Chondrocyte (in vitro differentiated cells): Measurements from ENCODE around the gene GALM. TPM values are rescaled to one million over a fixed set of nuclear protein-coding genes. Genes with fewer than 3 reads are reported as not detected.
"Not testable (repeated sequence)": the region's sequence is repeated elsewhere in the genome, so short reads cannot be mapped to it uniquely, and the experiment has no call there.

Experiments used
- DNase-seq: peaks from one replicate; pipeline ENCODE4 v3.0.0; 2021; ENCODE audit warnings: mixed read lengths, low spot score
- H3K27ac Mint-ChIP-seq: one replicate; pipeline ENCODE4 v1.8.0; 2021; ENCODE audit warnings: mild to moderate bottlenecking, moderate library complexity, mixed read lengths; ENCODE audit not compliant: unreplicated experiment
- H3K27me3 Mint-ChIP-seq: 2 replicates; pipeline ENCODE4 v1.8.0; 2021; ENCODE audit warnings: low read depth, mixed read lengths
- H3K36me3 Mint-ChIP-seq: 2 replicates; pipeline ENCODE4 v1.8.0; 2021; ENCODE audit warnings: low read depth, mixed read lengths
- H3K4me1 Mint-ChIP-seq: 2 replicates; pipeline ENCODE4 v1.8.0; 2021; ENCODE audit warnings: low read depth, mild to moderate bottlenecking, mixed read lengths
- H3K4me3 Mint-ChIP-seq: one replicate; pipeline ENCODE4 v1.8.0; 2021; ENCODE audit warnings: mild to moderate bottlenecking, moderate library complexity, mixed read lengths; ENCODE audit not compliant: unreplicated experiment
- H3K9me3 Mint-ChIP-seq: 2 replicates; pipeline ENCODE4 v1.8.0; 2021; ENCODE audit warnings: low read depth, mixed read lengths
- CTCF ChIP-seq: fragments of 200-600 bp; sonication (generic); IDR thresholded peaks from 2 replicates; pipeline ENCODE4 v1.5.0; 2021; ENCODE audit warnings: antibody characterized with exemption, mild to moderate bottlenecking, moderate library complexity
- total RNA-seq: library from RNA; stranded (reverse); gene quantifications from 3 replicates; pipeline ENCODE4 v1.2.1, GENCODE V29; 2021

Gene GALM
- total RNA-seq, 1 donor from 2014 or later: 4.7 TPM

DNA sequence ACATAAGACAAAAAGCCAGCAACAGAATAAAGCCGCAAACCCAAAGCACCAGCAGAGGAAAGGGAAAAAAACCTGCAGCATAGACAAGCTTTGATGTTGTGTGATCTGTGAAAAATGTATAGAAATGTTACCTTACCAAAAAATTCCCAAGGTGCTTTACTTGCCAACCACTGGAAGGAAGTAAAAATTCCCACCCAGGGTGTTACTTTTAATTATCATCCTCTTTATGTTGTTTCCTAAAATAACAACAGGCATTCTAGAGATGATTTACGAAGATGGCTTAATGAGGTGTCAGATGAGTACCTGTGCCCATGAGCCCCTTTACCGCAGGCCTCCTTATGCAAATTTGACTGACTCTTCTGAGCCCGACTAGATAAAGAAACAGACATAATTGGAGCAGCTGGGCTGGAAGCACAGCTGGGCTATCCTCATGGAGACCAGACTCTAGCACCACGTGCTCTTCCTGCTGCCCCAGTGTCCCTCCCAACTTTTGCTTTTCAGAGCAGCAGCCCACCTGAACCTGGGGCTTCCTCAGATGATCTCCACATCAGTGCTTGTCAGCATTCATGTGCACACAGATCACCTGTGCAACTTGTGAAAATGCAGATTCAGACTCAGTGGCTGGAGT lies 43.8 kb downstream of the GALM start:
- Mint-ChIP-seq H3K9me3 (no peaks in the 10 kb centered on the region), H3K4me3 (no peak overlapping the region), H3K27ac (no peak overlapping the region), H3K36me3 (peaks cover 4% of the 10 kb centered on the region), H3K4me1 (no peaks in the 10 kb centered on the region), H3K27me3 (no peaks in the 10 kb centered on the region)
- TF ChIP-seq CTCF: no peak
- no peak for DNase-seq

DNA sequence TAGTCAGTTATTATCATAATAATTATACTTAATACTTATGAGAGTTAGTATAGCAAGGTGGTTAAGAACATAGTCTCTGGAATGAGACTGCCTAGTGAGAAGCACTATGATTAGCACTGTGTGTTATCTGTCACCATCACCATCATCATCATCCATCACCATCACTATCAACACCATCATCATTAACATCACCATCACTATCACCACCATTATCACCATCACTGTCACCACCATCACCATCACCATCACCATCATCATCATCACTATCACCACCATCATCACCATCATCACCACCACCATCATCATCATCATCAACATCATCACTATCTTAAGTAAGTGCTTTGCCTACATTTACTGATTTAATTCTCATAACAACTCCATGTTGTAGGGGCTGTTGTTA lies 45.6 kb downstream of the GALM start:
- DNase-seq: no peak
- Mint-ChIP-seq H3K27me3 (no peaks in the 10 kb centered on the region), H3K4me3 (no peak overlapping the region), H3K9me3 (no peaks in the 10 kb centered on the region), H3K4me1 (peaks cover 6% of the 10 kb centered on the region), H3K27ac (no peak overlapping the region), H3K36me3 (peaks cover 4% of the 10 kb centered on the region)
- no peak for TF ChIP-seq CTCF

DNA sequence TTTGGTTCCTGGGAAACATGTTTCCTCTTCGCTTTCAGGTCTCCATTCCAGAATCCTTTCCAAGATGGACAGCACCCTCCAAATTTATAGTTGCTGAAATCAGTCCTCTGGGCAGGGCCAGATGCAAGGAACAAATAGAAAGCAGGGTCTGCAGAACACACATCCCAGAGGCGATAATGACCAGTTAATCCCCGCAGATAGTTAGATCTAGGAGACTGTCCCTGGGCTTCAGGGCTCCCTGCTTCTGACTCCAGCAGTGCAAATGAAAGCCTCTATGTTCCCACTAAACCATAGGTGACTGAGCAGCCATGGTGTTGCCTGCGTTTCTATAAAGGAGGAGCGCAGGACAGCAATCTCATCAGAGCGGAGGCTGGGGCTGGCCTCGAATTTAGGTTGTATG lies 46.5 kb downstream of the GALM start:
- Mint-ChIP-seq H3K27ac (no peak overlapping the region), H3K9me3 (no peaks in the 10 kb centered on the region), H3K4me1 (peaks cover 6% of the 10 kb centered on the region), H3K4me3 (no peak overlapping the region), H3K27me3 (no peaks in the 10 kb centered on the region), H3K36me3 (peaks cover 4% of the 10 kb centered on the region)
- no peak for DNase-seq
- no peak for TF ChIP-seq CTCF

- Mint-ChIP-seq H3K4me3 (no peak overlapping the region), H3K27ac (no peak overlapping the region), H3K27me3 (no peaks in the 10 kb centered on the region), H3K4me1 (peaks cover 6% of the 10 kb centered on the region), H3K36me3 (peaks cover 4% of the 10 kb centered on the region), H3K9me3 (no peaks in the 10 kb centered on the region)
- no peak for DNase-seq
- no peak for TF ChIP-seq CTCF
Measured at GRCh38 chr2:38712871-38713270, 47.0 kb downstream of the GALM start.

DNA sequence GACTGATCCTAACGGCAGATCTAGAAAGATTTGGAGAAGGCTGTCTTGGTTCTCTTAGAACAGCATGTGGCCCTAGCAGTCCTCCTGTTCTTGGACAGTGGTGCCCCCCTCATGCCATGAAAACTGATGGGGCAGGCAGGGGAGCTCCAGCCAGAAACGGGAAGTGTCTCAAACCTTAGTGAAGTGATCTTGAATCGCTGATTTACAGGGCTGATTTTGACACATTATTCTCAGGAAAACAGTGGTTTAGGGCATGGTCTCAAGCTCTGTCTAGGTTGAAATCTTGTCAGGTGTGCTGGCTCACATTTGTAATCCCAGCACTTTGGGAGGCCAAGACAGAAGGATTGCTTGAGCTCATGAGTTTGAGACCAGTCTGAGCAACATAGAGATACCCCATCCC lies 47.4 kb downstream of the GALM start:
- TF ChIP-seq CTCF: no peak
- Mint-ChIP-seq H3K4me1 (peaks cover 6% of the 10 kb centered on the region), H3K27ac (no peak overlapping the region), H3K4me3 (no peak overlapping the region), H3K9me3 (no peaks in the 10 kb centered on the region), H3K27me3 (no peaks in the 10 kb centered on the region), H3K36me3 (peaks cover 4% of the 10 kb centered on the region)
- no peak for DNase-seq

- not testable (repeated sequence) for H3K9me3 Mint-ChIP-seq, H3K4me1 Mint-ChIP-seq, DNase-seq, H3K4me3 Mint-ChIP-seq, H3K27me3 Mint-ChIP-seq, H3K36me3 Mint-ChIP-seq, H3K27ac Mint-ChIP-seq
Measured at GRCh38 chr2:38714941-38715340, 49.0 kb downstream of the GALM start.
